Measurements from ENCODE around the gene GLP1R.
A peak's percentile ranks its signal among the peaks of the same experiment; 100 is the strongest.

GLP1R gene

GRCh38 chr6:39065561-39065960, 17.0 kb downstream of the GLP1R start:
- DNase-seq: no peak
- Mint-ChIP-seq H3K27ac (no peak overlapping the region), H3K36me3 (ENCODE audit: low read depth) (no peaks in the 10 kb centered on the region), H3K4me1 (ENCODE audit: low read depth) (no peaks in the 10 kb centered on the region), H3K27me3 (peaks cover 21% of the 10 kb centered on the region), H3K4me3 (no peak overlapping the region), H3K9me3 (no peaks in the 10 kb centered on the region)

GRCh38 chr6:39068391-39068790, 19.8 kb downstream of the GLP1R start:
- H3K27ac Mint-ChIP-seq: no peak overlapping the region

GRCh38 chr6:39072830-39073229, 24.2 kb downstream of the GLP1R start:
- no peaks in the 10 kb centered on the region for H3K36me3 Mint-ChIP-seq (ENCODE audit: low read depth)
- no peaks in the 10 kb centered on the region for H3K4me1 Mint-ChIP-seq (ENCODE audit: low read depth)
- no peak overlapping the region for H3K4me3 Mint-ChIP-seq
- H3K9me3 Mint-ChIP-seq: no peaks in the 10 kb centered on the region
- no peak overlapping the region for H3K27ac Mint-ChIP-seq
- no peaks in the 10 kb centered on the region for H3K27me3 Mint-ChIP-seq
- no peak for DNase-seq

More at GRCh38 chr6:39068391-39068790, 19.8 kb downstream of the GLP1R start:
- Mint-ChIP-seq H3K4me3 (no peak overlapping the region), H3K27me3 (peaks cover 7% of the 10 kb centered on the region), H3K9me3 (no peaks in the 10 kb centered on the region), H3K4me1 (ENCODE audit: low read depth) (no peaks in the 10 kb centered on the region), H3K36me3 (ENCODE audit: low read depth) (no peaks in the 10 kb centered on the region)
- DNase-seq: no peak

- Mint-ChIP-seq H3K4me1 (ENCODE audit: low read depth) (no peaks in the 10 kb centered on the region), H3K4me3 (no peak overlapping the region), H3K27me3 (no peaks in the 10 kb centered on the region), H3K36me3 (ENCODE audit: low read depth) (no peaks in the 10 kb centered on the region), H3K27ac (no peak overlapping the region), H3K9me3 (no peaks in the 10 kb centered on the region)
- peak; percentile 24 for DNase-seq
Measured at GRCh38 chr6:39073471-39074355, 25.1 kb downstream of the GLP1R start.

- Mint-ChIP-seq H3K27me3 (no peaks in the 10 kb centered on the region), H3K4me3 (no peak overlapping the region), H3K27ac (no peak overlapping the region), H3K9me3 (no peaks in the 10 kb centered on the region), H3K36me3 (ENCODE audit: low read depth) (no peaks in the 10 kb centered on the region), H3K4me1 (ENCODE audit: low read depth) (no peaks in the 10 kb centered on the region)
- DNase-seq: no peak
Measured at GRCh38 chr6:39074486-39074885, 25.9 kb downstream of the GLP1R start.

- H3K9me3 Mint-ChIP-seq: no peaks in the 10 kb centered on the region
- H3K27ac Mint-ChIP-seq: no peak overlapping the region
- H3K4me3 Mint-ChIP-seq: no peak overlapping the region
- no peak for DNase-seq
- no peaks in the 10 kb centered on the region for H3K27me3 Mint-ChIP-seq
- H3K36me3 Mint-ChIP-seq (ENCODE audit: low read depth): no peaks in the 10 kb centered on the region
- no peaks in the 10 kb centered on the region for H3K4me1 Mint-ChIP-seq (ENCODE audit: low read depth)
Measured at GRCh38 chr6:39075010-39075686, 26.6 kb downstream of the GLP1R start.

- Mint-ChIP-seq H3K4me3 (no peak overlapping the region), H3K27ac (no peak overlapping the region), H3K9me3 (no peaks in the 10 kb centered on the region), H3K36me3 (ENCODE audit: low read depth) (no peaks in the 10 kb centered on the region), H3K4me1 (ENCODE audit: low read depth) (no peaks in the 10 kb centered on the region), H3K27me3 (no peaks in the 10 kb centered on the region)
- no peak for DNase-seq
Measured at GRCh38 chr6:39075807-39076622, 27.4 kb downstream of the GLP1R start.

- H3K4me3 Mint-ChIP-seq: no peak overlapping the region
- H3K9me3 Mint-ChIP-seq: no peaks in the 10 kb centered on the region
- H3K27me3 Mint-ChIP-seq: peaks cover 2% of the 10 kb centered on the region
- no peaks in the 10 kb centered on the region for H3K36me3 Mint-ChIP-seq (ENCODE audit: low read depth)
- no peaks in the 10 kb centered on the region for H3K4me1 Mint-ChIP-seq (ENCODE audit: low read depth)
- DNase-seq: peak; percentile 21
- H3K27ac Mint-ChIP-seq: no peak overlapping the region
Measured at GRCh38 chr6:39076623-39077535, 28.3 kb downstream of the GLP1R start.

GRCh38 chr6:39077882-39078594, 29.5 kb downstream of the GLP1R start:
- H3K36me3 Mint-ChIP-seq (ENCODE audit: low read depth): no peaks in the 10 kb centered on the region
- H3K27me3 Mint-ChIP-seq: peaks cover 2% of the 10 kb centered on the region
- no peak overlapping the region for H3K4me3 Mint-ChIP-seq
- H3K27ac Mint-ChIP-seq: no peak overlapping the region
- H3K4me1 Mint-ChIP-seq (ENCODE audit: low read depth): no peaks in the 10 kb centered on the region
- no peaks in the 10 kb centered on the region for H3K9me3 Mint-ChIP-seq
- DNase-seq: no peak

GRCh38 chr6:39078695-39079094, 30.1 kb downstream of the GLP1R start:
- H3K27me3 Mint-ChIP-seq: peaks cover 6% of the 10 kb centered on the region
- DNase-seq: no peak
- no peak overlapping the region for H3K4me3 Mint-ChIP-seq
- H3K36me3 Mint-ChIP-seq (ENCODE audit: low read depth): no peaks in the 10 kb centered on the region
- H3K27ac Mint-ChIP-seq: no peak overlapping the region
- H3K9me3 Mint-ChIP-seq: no peaks in the 10 kb centered on the region
- peaks cover 3% of the 10 kb centered on the region for H3K4me1 Mint-ChIP-seq (ENCODE audit: low read depth)

- DNase-seq: no peak
- Mint-ChIP-seq H3K4me3 (no peak overlapping the region), H3K4me1 (ENCODE audit: low read depth) (peaks cover 5% of the 10 kb centered on the region), H3K9me3 (no peaks in the 10 kb centered on the region), H3K36me3 (ENCODE audit: low read depth) (no peaks in the 10 kb centered on the region), H3K27me3 (peaks cover 12% of the 10 kb centered on the region), H3K27ac (no peak overlapping the region)
Measured at GRCh38 chr6:39079197-39080125, 30.9 kb downstream of the GLP1R start.

GRCh38 chr6:39080246-39080875, 31.8 kb downstream of the GLP1R start:
- no peak overlapping the region for H3K27ac Mint-ChIP-seq
- H3K4me1 Mint-ChIP-seq (ENCODE audit: low read depth): peaks cover 5% of the 10 kb centered on the region
- H3K36me3 Mint-ChIP-seq (ENCODE audit: low read depth): no peaks in the 10 kb centered on the region
- no peaks in the 10 kb centered on the region for H3K9me3 Mint-ChIP-seq
- DNase-seq: no peak
- no peak overlapping the region for H3K4me3 Mint-ChIP-seq
- peaks cover 15% of the 10 kb centered on the region for H3K27me3 Mint-ChIP-seq

Data from activated T-cell treated with anti-CD3 and anti-CD28 coated beads, Interleukin-2, amount 50 U/mL, for 24 hours (primary cell).